NT2/D1 (cell line): Measurements from ENCODE around the gene MYO5B.

Source experiments
- YY1 ChIP-seq: IDR thresholded peaks from 2 replicates; pipeline ENCODE4 v1.6.1; 2011; ENCODE audit not compliant: insufficient read length, insufficient read depth
- ZNF274 ChIP-seq: IDR thresholded peaks from 2 replicates; pipeline ENCODE4 v1.6.1; 2011; ENCODE audit warnings: mild to moderate bottlenecking, low read depth, low read length

DNA sequence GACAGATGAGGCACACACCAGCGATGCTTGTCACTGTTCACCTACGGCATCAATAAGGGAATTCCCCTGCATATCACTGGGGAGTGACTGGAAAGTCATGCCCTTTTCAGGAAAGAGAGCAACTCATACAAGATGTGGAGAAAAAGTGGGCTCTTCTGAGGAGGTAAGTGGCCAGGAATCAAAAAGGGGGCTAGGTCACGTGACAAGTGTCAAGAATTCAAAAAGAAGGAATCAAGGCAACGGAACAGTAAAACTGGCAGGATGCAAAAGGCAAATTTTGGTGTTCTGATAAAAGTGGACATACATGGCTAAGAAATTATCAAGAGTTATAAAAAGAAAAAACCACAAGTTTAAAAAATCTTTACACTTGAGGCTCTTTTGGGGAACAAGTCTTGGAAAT is 190.9 kb downstream of the MYO5B start:
- TF ChIP-seq ZNF274 (no peak), YY1 (no peak)
